GM12865 (cell line): Measurements from ENCODE around the gene GTPBP1.

Experiments
- DNase-seq: peaks from one replicate; pipeline ENCODE4 v3.0.0; 2010; ENCODE audit warnings: low read depth
- H3K4me3 ChIP-seq: 2 replicates; pipeline ENCODE4 v1.5.1; 2011; ENCODE audit warnings: mild to moderate bottlenecking, low read depth, low read length, control low read depth
- CTCF ChIP-seq: IDR thresholded peaks from 2 replicates; pipeline ENCODE4 v1.5.1; 2011; ENCODE audit warnings: low read length, control low read depth, low read depth, inconsistent platforms; ENCODE audit not compliant: insufficient read depth; ENCODE audit errors: missing control alignments

Gene GTPBP1

DNA sequence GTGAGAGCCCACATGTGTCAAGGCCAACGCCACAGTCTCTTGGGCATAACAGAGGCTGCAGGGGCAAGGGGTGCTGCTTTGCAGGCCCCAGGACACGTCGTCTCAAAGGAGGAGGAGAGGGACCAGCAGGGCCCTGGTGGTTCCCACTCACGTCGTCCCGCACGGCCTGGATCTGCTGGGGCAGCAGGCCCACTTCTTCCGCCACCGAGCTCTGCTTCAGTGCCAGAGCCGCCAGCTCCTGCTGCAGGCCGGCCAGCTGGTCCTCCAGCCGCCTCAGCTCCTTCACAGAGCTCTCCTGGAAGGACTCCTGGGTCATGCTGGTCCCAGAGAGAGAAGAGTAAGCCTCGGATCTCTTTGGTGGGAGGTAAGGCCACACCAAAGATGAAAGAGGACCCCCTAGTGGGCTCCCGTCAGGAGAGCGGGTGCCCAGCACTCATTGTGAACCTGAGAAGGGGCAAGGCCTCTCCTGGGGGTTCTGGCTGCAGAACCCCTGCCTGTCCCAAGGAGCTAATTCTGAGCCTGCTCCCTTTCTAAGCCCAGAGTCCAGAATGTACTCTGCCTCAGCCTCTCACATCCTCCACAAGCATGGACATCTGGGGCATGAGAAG is 34.5 kb downstream of the GTPBP1 start:
- DNase-seq = no peak
- TF ChIP-seq CTCF = no peak
- no peak overlapping the region for H3K4me3 ChIP-seq

- TF ChIP-seq CTCF = no peak
- DNase-seq = no peak
- H3K4me3 ChIP-seq = no peak overlapping the region
Measured at GRCh38 chr22:38740754-38741153, 35.0 kb downstream of the GTPBP1 start.

GRCh38 chr22:38741166-38741565 is 35.4 kb downstream of the GTPBP1 start:
- TF ChIP-seq CTCF = no peak
- no peak for DNase-seq
- no peak overlapping the region for H3K4me3 ChIP-seq

GRCh38 chr22:38741576-38741975 is 35.8 kb downstream of the GTPBP1 start:
- H3K4me3 ChIP-seq = no peak overlapping the region
- no peak for TF ChIP-seq CTCF
- DNase-seq = no peak

DNA sequence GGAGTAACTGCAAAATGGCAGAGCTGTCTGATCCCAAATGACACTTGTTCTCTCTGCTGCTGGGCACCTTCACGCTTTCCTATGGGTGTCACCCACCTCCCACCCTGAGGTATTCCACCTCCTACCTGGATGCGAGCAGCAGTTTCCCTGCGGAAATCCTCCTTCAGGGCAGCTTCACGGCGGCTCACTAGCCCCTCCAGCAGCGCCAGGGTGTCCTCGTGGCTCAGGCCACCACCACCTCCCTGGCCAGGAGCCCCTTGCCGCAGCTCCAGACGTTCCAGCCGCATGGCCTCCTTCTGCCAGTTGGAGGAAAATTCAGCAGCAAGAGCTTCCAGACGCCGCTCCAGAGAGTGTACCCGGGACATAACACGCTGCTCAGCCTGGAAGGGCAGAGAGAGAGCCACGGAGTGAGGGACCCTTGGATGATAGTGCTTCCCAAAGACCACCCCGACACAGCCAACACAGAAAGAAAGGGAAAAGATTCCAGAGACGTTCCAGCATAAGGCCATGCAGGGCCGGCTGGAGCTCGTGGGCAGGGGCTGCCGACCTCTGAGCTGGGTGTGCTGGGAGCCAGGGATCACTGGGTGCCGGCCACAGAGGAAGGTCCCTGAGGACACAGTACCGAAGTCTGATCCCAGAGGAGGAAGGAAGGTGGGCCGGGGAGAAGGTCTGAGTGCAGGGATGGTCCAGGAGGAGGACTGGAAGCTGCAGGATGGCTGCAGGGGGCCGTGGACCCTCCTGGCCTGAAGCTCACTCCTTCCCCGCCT is 36.6 kb downstream of the GTPBP1 start:
- no peak for DNase-seq
- no peak for TF ChIP-seq CTCF
- H3K4me3 ChIP-seq = no peak overlapping the region

- no peak for TF ChIP-seq CTCF
- no peak overlapping the region for H3K4me3 ChIP-seq
- no peak for DNase-seq
Measured at GRCh38 chr22:38744981-38745380, 39.2 kb downstream of the GTPBP1 start.
